H1 (cell line): Measurements from ENCODE around the gene NQO2. TPM values are rescaled to one million over a fixed set of nuclear protein-coding genes. Genes with fewer than 3 reads are reported as not detected.

Experiments
- CTCF ChIA-PET: fragments of 300-600 bp; sonication (Branson Sonifier 250); formaldehyde crosslinking; loops from one replicate; lab custom pipeline; 2021; ENCODE audit not compliant: partially characterized antibody; lab: Charles Lee
- POLR2A ChIA-PET: fragments of 300-600 bp; sonication (Branson Sonifier 250); formaldehyde crosslinking; loops from one replicate; lab custom pipeline; 2021; ENCODE audit warnings: inconsistent platforms; ENCODE audit not compliant: partially characterized antibody; lab: Charles Lee
- DNase-seq, 2 experiments: peaks; one replicate each; pipeline versions ENCODE4 v3.0.0 to v3.0.0-alpha.2; 2010 to 2022; ENCODE audit warnings: low spot score in 2 of 2, low read depth in 1 of 2, mixed read lengths in 1 of 2
- FAIRE-seq: peaks from 2 replicates; lab custom pipeline; 2011; peaks lifted over from hg19 to GRCh38; lab: Jason Lieb, UNC
- H2AFZ ChIP-seq: 2 replicates; pipeline ENCODE4 v1.8.1; 2012; ENCODE audit warnings: low read length, inconsistent platforms
- H2AK5ac ChIP-seq: 2 replicates; pipeline ENCODE4 v1.6.1; 2013; ENCODE audit warnings: low read depth, low read length
- H2BK120ac ChIP-seq: replicated peaks from 2 replicates; pipeline ENCODE3; 2013; ENCODE audit warnings: low read depth, low read length, inconsistent platforms
- H2BK12ac ChIP-seq: 2 replicates; pipeline ENCODE4 v1.6.1; 2013; ENCODE audit warnings: low read depth, low read length
- H2BK15ac ChIP-seq: 2 replicates; pipeline ENCODE4 v1.6.1; 2013; ENCODE audit warnings: low read length
- H2BK20ac ChIP-seq: 2 replicates; pipeline ENCODE4 v1.6.1; 2013; ENCODE audit warnings: low read length
- H2BK5ac ChIP-seq: 2 replicates; pipeline ENCODE4 v1.6.1; 2013; ENCODE audit warnings: low read depth, low read length
- H3K14ac ChIP-seq: 2 replicates; pipeline ENCODE4 v1.6.1; 2013; ENCODE audit warnings: inconsistent platforms; ENCODE audit not compliant: insufficient read length
- H3K18ac ChIP-seq: 2 replicates; pipeline ENCODE4 v1.6.1; 2013; ENCODE audit warnings: low read length; ENCODE audit errors: extremely low read depth
- H3K23ac ChIP-seq: 2 replicates; pipeline ENCODE4 v1.6.1; 2013; ENCODE audit warnings: inconsistent platforms; ENCODE audit not compliant: insufficient read length
- H3K23me2 ChIP-seq: 2 replicates; pipeline ENCODE4 v1.6.1; 2013; ENCODE audit warnings: low read depth, low read length
- H3K27ac ChIP-seq: 2 replicates; pipeline ENCODE4 v1.6.1; 2011; ENCODE audit warnings: low read depth, low read length, inconsistent platforms
- H3K27me3 ChIP-seq, 4 experiments: replicated peaks in 1 of 4; 1 replicate in 1 of 4; 2 replicates in 3 of 4; pipeline versions ENCODE4 v1.6.1 to v1.8.1; 2011 to 2013; ENCODE audit warnings: low read length in 3 of 4, mild to moderate bottlenecking in 3 of 4, inconsistent platforms in 2 of 4, mixed read lengths in 2 of 4, moderate library complexity in 1 of 4; ENCODE audit not compliant: control insufficient read depth in 3 of 4, insufficient read depth in 3 of 4; ENCODE audit errors: extremely low read depth in 1 of 4
- H3K36me3 ChIP-seq, 4 experiments: 2 replicates each; pipeline versions ENCODE4 v1.6.1 to v1.8.1; 2011 to 2013; ENCODE audit warnings: mild to moderate bottlenecking in 4 of 4, low read length in 3 of 4, moderate library complexity in 2 of 4, control low read depth in 1 of 4, inconsistent platforms in 1 of 4; ENCODE audit not compliant: insufficient read depth in 4 of 4, control insufficient read depth in 2 of 4
- H3K4ac ChIP-seq: replicated peaks from 2 replicates; pipeline ENCODE3; 2013; ENCODE audit warnings: low read length, low read depth, mixed read lengths, inconsistent platforms; ENCODE audit not compliant: insufficient read length
- H3K4me1 ChIP-seq, 4 experiments: replicated peaks in 1 of 4; 1 replicate in 1 of 4; 2 replicates in 3 of 4; pipeline versions ENCODE4 v1.6.1 to v1.8.1; 2011 to 2013; ENCODE audit warnings: low read length in 3 of 4, inconsistent platforms in 2 of 4, mixed read lengths in 1 of 4; ENCODE audit not compliant: insufficient read depth in 4 of 4, control insufficient read depth in 3 of 4
- H3K4me2 ChIP-seq, 2 experiments: 2 replicates each; pipeline versions ENCODE4 v1.6.1 to v1.8.1; 2011 to 2013; ENCODE audit warnings: low read depth in 2 of 2, low read length in 2 of 2, control low read depth in 1 of 2, inconsistent platforms in 1 of 2, mild to moderate bottlenecking in 1 of 2; ENCODE audit not compliant: insufficient read depth in 1 of 2
- H3K4me3 ChIP-seq, 4 experiments: fragments of 200-600, 300-600 bp in 1 of 4; sonication (generic), shearing (Covaris generic), sonication (Bioruptor Twin) in 1 of 4; 2 replicates each; pipeline versions ENCODE4 v1.5.1 to v1.8.1; 2011 to 2016; ENCODE audit warnings: low read length in 4 of 4, low read depth in 3 of 4, control low read depth in 2 of 4, inconsistent platforms in 2 of 4, mild to moderate bottlenecking in 2 of 4, mixed read lengths in 1 of 4, moderate library complexity in 1 of 4; ENCODE audit not compliant: insufficient read depth in 2 of 4; ENCODE audit errors: extremely low read depth in 1 of 4
- H3K56ac ChIP-seq: replicated peaks from 2 replicates; pipeline ENCODE3; 2013; ENCODE audit warnings: low read depth, mild to moderate bottlenecking, mixed read lengths, low read length, inconsistent platforms; ENCODE audit not compliant: insufficient read length
- H3K79me1 ChIP-seq: 2 replicates; pipeline ENCODE4 v1.6.1; 2013; ENCODE audit warnings: low read depth, low read length, control low read depth
- H3K79me2 ChIP-seq, 2 experiments: 2 replicates each; pipeline versions ENCODE4 v1.6.1 to v1.8.1; 2012 to 2013; ENCODE audit warnings: low read length in 2 of 2, mild to moderate bottlenecking in 2 of 2, inconsistent platforms in 1 of 2; ENCODE audit not compliant: insufficient read depth in 2 of 2, control insufficient read depth in 1 of 2
- H3K9ac ChIP-seq, 4 experiments: replicated peaks in 1 of 4; 1 replicate in 1 of 4; 2 replicates in 3 of 4; pipeline versions ENCODE4 v1.6.1 to v1.8.1; 2011 to 2013; ENCODE audit warnings: low read depth in 3 of 4, low read length in 3 of 4, control low read depth in 2 of 4, mild to moderate bottlenecking in 2 of 4, moderate library complexity in 2 of 4, inconsistent platforms in 1 of 4; ENCODE audit errors: extremely low read depth in 1 of 4
- H3K9me3 ChIP-seq, 2 experiments: 2 replicates each; pipeline versions ENCODE4 v1.6.1 to v1.8.1; 2012 to 2013; ENCODE audit warnings: mild to moderate bottlenecking in 2 of 2, moderate library complexity in 2 of 2, control low read depth in 1 of 2, inconsistent platforms in 1 of 2, low read depth in 1 of 2, low read length in 1 of 2, mixed read lengths in 1 of 2; ENCODE audit not compliant: insufficient read depth in 2 of 2
- H4K20me1 ChIP-seq, 2 experiments: replicated peaks in 1 of 2; 2 replicates each; pipeline versions ENCODE3 to v1.8.1; 2011 to 2013; ENCODE audit warnings: inconsistent platforms in 2 of 2, low read length in 2 of 2, mild to moderate bottlenecking in 1 of 2; ENCODE audit not compliant: insufficient read depth in 2 of 2, control insufficient read depth in 1 of 2
- H4K5ac ChIP-seq: 2 replicates; pipeline ENCODE4 v1.6.1; 2013; ENCODE audit warnings: low read length, low read depth, mixed read lengths, inconsistent platforms; ENCODE audit not compliant: insufficient read length
- H4K8ac ChIP-seq: 2 replicates; pipeline ENCODE4 v1.8.0; 2013; ENCODE audit warnings: mild to moderate bottlenecking, moderate library complexity, low read length, inconsistent platforms; ENCODE audit not compliant: insufficient read depth; ENCODE audit errors: extremely low read depth
- H4K91ac ChIP-seq: replicated peaks from 2 replicates; pipeline ENCODE3; 2013; ENCODE audit warnings: low read length, mixed read lengths, inconsistent platforms; ENCODE audit not compliant: insufficient read length
- BRCA1 ChIP-seq: IDR thresholded peaks from 2 replicates; pipeline ENCODE4 v1.6.1; 2012; ENCODE audit warnings: low read depth, low read length, improper control_type of control experiment
- CHD2 ChIP-seq: IDR thresholded peaks from 2 replicates; pipeline ENCODE4 v1.6.1; 2012; ENCODE audit warnings: low read length, improper control_type of control experiment
- EGR1 ChIP-seq: IDR thresholded peaks from 2 replicates; pipeline ENCODE4 v1.6.1; 2011; ENCODE audit warnings: low read depth, low read length, borderline replicate concordance
- FOSL1 ChIP-seq: IDR thresholded peaks from 2 replicates; pipeline ENCODE4 v1.6.1; 2011; ENCODE audit warnings: mild to moderate bottlenecking, low read depth, low read length, moderate library complexity; ENCODE audit not compliant: insufficient read depth
- GABPA ChIP-seq: IDR thresholded peaks from 2 replicates; pipeline ENCODE4 v1.6.1; 2011; ENCODE audit warnings: mild to moderate bottlenecking, low read length, moderate library complexity, borderline replicate concordance; ENCODE audit not compliant: insufficient read depth
- HDAC2 ChIP-seq, 2 experiments: fragments of 300-600 bp in 1 of 2; sonication (generic) in 1 of 2; IDR thresholded peaks; 2 replicates each; pipeline ENCODE4 v1.6.1; 2011 to 2012; ENCODE audit warnings: low read depth in 2 of 2, low read length in 2 of 2, mild to moderate bottlenecking in 2 of 2, moderate library complexity in 2 of 2, borderline replicate concordance in 1 of 2, inconsistent platforms in 1 of 2
- KDM4A ChIP-seq: IDR thresholded peaks from one replicate; pipeline ENCODE4 v1.7.1; 2012; ENCODE audit warnings: low read depth, mild to moderate bottlenecking, moderate library complexity, low read length, inconsistent platforms; ENCODE audit not compliant: severe bottlenecking
- RFX5 ChIP-seq: IDR thresholded peaks from 2 replicates; pipeline ENCODE4 v1.6.1; 2011; ENCODE audit warnings: low read depth, low read length, improper control_type of control experiment, borderline replicate concordance
- SIN3A ChIP-seq, 2 experiments: IDR thresholded peaks in 1 of 2; conservative IDR thresholded peaks in 1 of 2; 2 replicates each; pipeline ENCODE4 v1.6.1; 2011 to 2012; ENCODE audit warnings: low read length in 2 of 2, improper control_type of control experiment in 1 of 2, low read depth in 1 of 2, mild to moderate bottlenecking in 1 of 2
- SP4 ChIP-seq: IDR thresholded peaks from 2 replicates; pipeline ENCODE4 v1.6.1; 2012; ENCODE audit warnings: low read length, inconsistent platforms
- WGBS, 2 experiments: shearing (Covaris generic) in 1 of 2; methylation state at CpG; one replicate each; pipeline versions ENCODE4 v1.1.6 to v1.1.7; 2013 to 2015; ENCODE audit warnings: low lambda C conversion rate in 2 of 2, mixed read lengths in 2 of 2, inconsistent platforms in 1 of 2, low coverage in 1 of 2, missing lambda C conversion rate in 1 of 2; ENCODE audit not compliant: insufficient replicate concordance in 2 of 2, insufficient coverage in 1 of 2, insufficient read length in 1 of 2; ENCODE audit errors: extremely low coverage in 1 of 2, missing lambda C conversion rate in 1 of 2; 5-methylcytosine and 5-hydroxymethylcytosine counted together
- polyA plus RNA-seq, 7 experiments: library from polyadenylated mRNA; depleted of rRNA in 3 of 7; stranded (reverse) in 5 of 7; unstranded in 2 of 7; fragments of >200 nt in 5 of 7; fragments of 200-250 nt in 2 of 7; gene quantifications; 1 replicate in 5 of 7; 2 replicates in 1 of 7; 4 replicates in 1 of 7; pipeline versions ENCODE4 v1.2.1 to v1.2.3, GENCODE V29; 2011 to 2013; ENCODE audit warnings: missing spikeins in 2 of 7, mixed read lengths in 2 of 7
- total RNA-seq: library from RNA; stranded (reverse); fragmentation: NEBNext Ultra II Directional; extraction: Animal tissue kit (Norgen Biotek cat#: 25700); gene quantifications from 2 replicates; pipeline ENCODE4 v1.2.1, GENCODE V29; 2021
- TF ChIP-seq, protein P1 (sequence below): IDR thresholded peaks from 2 replicates; pipeline ENCODE4 v1.6.1; 2011; ENCODE audit warnings: low read depth, mild to moderate bottlenecking, low read length; ENCODE audit not compliant: insufficient read depth
- TF ChIP-seq, protein P2 (sequence below): IDR thresholded peaks from 2 replicates; pipeline ENCODE4 v1.6.1; 2012; ENCODE audit warnings: inconsistent platforms

NQO2 gene
- total and polyA plus RNA-seq, 2 of the 8 experiments (the other 6 are each of a cell fraction or from before 2014, with no cell fraction given), result 135 to 168 TPM

DNA sequence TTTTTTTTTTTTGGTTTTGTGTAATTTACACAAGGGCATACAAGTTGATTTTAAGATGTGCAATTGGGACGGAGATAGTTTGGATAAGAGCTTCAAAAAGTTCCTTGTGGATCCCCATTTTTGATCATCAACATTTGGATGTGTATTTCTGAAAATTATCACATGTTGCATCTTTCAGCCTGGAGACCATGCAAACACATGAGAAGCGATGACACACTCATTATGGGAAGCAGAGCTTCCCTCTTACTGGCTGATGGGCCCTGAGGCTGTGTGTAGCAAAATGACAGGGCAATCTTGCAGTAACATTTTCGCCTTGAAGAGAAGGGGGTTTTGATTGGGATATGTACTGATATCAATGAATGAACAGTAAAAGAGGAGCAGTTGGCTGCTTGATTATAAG is 46.6 kb downstream of the NQO2 start:
- H3K23ac ChIP-seq, result no peak overlapping the region
- FAIRE-seq, result no peak
- no peak overlapping the region for H3K27ac ChIP-seq
- no peak overlapping the region for H2BK20ac ChIP-seq
- H3K79me2 ChIP-seq, result no peaks in the 10 kb centered on the region
- POLR2A ChIA-PET, result interaction anchor here (0.7 to 1.4 kb wide), 3 partner anchors 27 to 67 kb away, joined by 3 to 4 read pairs (median 3); no protein-coding TSS in a partner anchor
- no peak overlapping the region for H2AFZ ChIP-seq
- no peak overlapping the region for H2AK5ac ChIP-seq
- no peak overlapping the region for H2BK120ac ChIP-seq
- no peaks in the 10 kb centered on the region for H3K36me3 ChIP-seq
- no peak overlapping the region for H3K56ac ChIP-seq
- no peaks in the 10 kb centered on the region for H3K23me2 ChIP-seq
- H3K9me3 ChIP-seq, result no peaks in the 10 kb centered on the region
- CTCF ChIA-PET, result interaction anchor here (0.6 to 1.8 kb wide), 4 partner anchors 14 to 235 kb away, joined by 3 to 10 read pairs (median 4); no protein-coding TSS in a partner anchor
- H3K18ac ChIP-seq, result no peak overlapping the region
- no peak overlapping the region for H3K14ac ChIP-seq
- no peaks in the 10 kb centered on the region for H3K27me3 ChIP-seq
- H4K8ac ChIP-seq, result no peak overlapping the region
- no peak for DNase-seq
- no peak overlapping the region for H4K5ac ChIP-seq
- H3K4me1 ChIP-seq, result peaks cover 0 to 5% (median 1%) of the 10 kb centered on the region in 4 experiments; a peak in 2 of 7 replicates
- no peaks in the 10 kb centered on the region for H3K79me1 ChIP-seq
- no peak overlapping the region for H2BK5ac ChIP-seq
- no peaks in the 10 kb centered on the region for H4K20me1 ChIP-seq
- no peak overlapping the region for H4K91ac ChIP-seq
- H3K4ac ChIP-seq, result no peak overlapping the region
- no peak overlapping the region for H3K4me3 ChIP-seq
- no peak overlapping the region for H3K4me2 ChIP-seq
- no peak overlapping the region for H2BK12ac ChIP-seq
- WGBS, 2 experiments, result 93% methylated on average over 3 of the region's 3 CpGs; no CpG with 5 or more reads in 1 of the 2 experiments
- H3K9ac ChIP-seq, result no peak overlapping the region
- no peak overlapping the region for H2BK15ac ChIP-seq
- TF ChIP-seq CHD2 (no peak), FOSL1 (no peak), SP4 (no peak), EGR1 (no peak), HDAC2 (IDR thresholded peaks at IDR 0.05; ENCODE audit: borderline replicate concordance in 1 of 2, low read depth in 2 of 2, low read length in 2 of 2) (no peak), BRCA1 (no peak), RFX5 (no peak), SIN3A (conservative IDR thresholded peaks at IDR 0.05 in 1 of 2, IDR thresholded peaks at IDR 0.05 in 1 of 2; ENCODE audit: low read depth in 1 of 2, low read length in 2 of 2) (no peak), GABPA (no peak), KDM4A (no peak)
- TF ChIP-seq, protein P1, sequence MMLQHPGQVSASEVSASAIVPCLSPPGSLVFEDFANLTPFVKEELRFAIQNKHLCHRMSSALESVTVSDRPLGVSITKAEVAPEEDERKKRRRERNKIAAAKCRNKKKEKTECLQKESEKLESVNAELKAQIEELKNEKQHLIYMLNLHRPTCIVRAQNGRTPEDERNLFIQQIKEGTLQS, result no peak
- TF ChIP-seq, protein P2, sequence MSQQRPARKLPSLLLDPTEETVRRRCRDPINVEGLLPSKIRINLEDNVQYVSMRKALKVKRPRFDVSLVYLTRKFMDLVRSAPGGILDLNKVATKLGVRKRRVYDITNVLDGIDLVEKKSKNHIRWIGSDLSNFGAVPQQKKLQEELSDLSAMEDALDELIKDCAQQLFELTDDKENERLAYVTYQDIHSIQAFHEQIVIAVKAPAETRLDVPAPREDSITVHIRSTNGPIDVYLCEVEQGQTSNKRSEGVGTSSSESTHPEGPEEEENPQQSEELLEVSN, result no peak
